DMS114 treated with DMSO at 0.1 percent for 48 hours (cell line): Measurements from ENCODE around the gene DRD3.
A peak's percentile ranks its signal among the peaks of the same experiment; 100 is the strongest.

Experiments
- DNase-seq: peaks from one replicate; lab custom pipeline; 2025; ENCODE audit not compliant: unreplicated experiment; lab: John Stamatoyannopoulos, UW

The DRD3 gene

GRCh38 chr3:114186501-114186900 is 7.6 kb upstream of the DRD3 start:
- DNase-seq = no peak

GRCh38 chr3:114179575-114179974 is 723 bp upstream of the DRD3 start:
- DNase-seq = peak; percentile 31

DNA sequence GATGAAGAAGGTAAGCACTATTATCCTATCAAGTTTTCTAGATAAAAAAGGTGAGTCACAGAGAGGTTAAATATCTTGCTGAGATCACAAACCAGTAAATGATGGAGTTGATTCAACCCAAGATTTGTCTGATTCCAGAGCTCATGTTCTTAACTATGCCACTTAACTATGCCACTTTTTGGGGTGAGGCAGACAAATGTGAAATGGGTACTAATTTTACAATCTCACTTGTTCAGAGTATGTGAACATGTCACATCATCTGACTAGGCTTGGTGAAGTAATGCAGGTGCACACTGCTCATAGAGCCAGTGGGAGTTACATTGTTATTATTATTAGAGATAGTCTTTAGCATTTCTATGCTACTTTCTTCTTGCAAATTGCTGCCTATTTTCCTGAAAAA is 2.0 kb downstream of the DRD3 start:
- no peak for DNase-seq

- no peak for DNase-seq
These were observed 2.4 kb downstream of the DRD3 start for GRCh38 chr3:114176487-114176886.

DNA sequence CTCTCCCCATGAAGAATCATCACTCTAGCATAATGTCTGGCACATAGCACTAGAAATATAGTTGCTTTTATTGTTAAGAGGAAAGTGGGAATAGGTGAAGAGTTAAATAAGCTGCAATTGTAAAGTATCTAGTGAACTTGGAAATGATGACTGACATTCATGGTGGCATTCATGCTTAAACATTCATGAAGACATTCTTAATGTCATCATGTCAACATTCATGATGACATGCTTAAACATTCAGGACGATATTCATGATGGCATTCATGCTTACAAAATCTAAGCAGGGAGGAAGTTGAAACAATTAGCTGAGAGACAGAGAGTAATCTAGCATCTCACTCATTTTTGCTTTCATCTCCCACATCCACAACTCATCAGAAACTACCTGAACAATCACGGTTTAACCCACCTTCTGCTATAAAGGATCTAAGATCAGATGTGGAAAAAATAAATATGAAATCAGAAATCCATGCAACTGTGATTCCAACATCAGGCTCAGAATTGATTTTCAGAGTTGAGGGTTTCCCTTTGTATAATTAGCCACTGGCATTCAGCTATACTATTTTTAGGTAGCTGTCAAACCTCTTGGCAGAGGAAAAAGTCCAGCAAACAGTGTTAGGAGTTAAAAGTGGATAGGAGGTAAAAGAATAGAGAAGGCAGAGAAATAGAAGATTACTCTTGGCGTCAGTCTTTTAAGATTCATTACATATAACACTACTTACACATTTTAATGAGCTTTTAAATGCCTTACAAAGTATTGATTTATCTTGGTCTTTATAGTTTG is 3.5 kb downstream of the DRD3 start:
- DNase-seq = no peak

DNA sequence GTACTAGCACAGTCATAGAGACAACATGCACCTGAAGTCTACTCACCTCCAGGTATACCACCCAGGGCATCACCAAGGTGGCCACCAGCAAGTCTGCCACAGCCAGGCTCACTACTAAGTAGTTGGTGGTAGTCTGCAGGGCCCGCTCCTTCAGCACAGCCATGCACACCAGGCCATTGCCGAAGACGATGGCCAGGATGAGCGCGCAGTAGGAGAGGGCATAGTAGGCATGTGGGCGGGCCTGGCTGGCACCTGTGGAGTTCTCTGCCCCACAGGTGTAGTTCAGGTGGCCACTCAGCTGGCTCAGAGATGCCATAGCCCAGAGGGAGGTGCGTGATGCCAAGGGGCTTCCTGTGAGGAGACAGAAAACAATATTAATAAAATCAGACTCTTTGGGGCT is 7.2 kb downstream of the DRD3 start:
- DNase-seq = no peak

- DNase-seq = no peak
These were observed 10.7 kb downstream of the DRD3 start for GRCh38 chr3:114168150-114168549.

DNA sequence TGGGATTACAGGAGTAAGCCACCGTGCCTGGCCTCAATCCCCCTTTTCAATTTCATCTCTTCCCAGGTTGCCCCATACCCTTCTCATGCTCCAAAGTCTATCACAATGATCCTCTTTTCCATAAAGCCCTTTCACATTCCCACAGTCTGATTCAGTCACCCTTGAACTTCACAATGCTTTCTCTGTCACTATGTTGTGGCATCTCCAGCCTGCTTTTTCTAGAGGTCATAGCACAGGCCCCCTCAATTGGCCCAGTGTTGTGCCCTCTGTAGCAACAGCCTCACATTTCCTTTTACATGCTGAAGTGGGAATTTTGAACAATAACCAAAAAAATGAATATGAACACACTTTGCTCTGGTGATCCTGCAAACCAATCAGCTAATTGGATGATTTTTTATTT is 21.5 kb downstream of the DRD3 start:
- DNase-seq = no peak

GRCh38 chr3:114155370-114155821 is 23.5 kb downstream of the DRD3 start:
- no peak for DNase-seq

DNA sequence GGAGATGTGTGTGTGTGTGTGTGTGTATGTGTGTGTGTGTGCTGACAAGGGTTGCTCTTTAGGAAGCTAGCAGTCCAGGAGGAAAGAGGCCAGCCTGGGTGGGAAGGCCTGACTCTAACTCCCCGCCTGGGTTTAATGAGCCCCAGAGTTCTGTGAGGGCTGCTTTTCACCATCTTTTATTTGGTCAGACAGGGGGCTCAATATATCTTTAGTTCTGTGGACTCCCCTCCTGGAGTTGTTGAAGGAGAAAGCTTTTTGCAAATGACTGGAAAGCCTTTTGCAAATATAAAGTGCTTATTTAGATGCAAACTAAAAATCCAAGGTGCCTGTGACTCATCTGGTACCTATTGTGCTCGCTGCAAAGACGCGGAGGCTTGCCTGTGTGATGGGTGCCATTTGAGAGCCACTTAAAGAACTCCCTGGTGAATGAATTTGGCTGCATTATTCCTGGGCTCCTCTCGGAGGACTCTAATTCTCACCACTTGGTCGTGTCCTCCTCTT is 24.5 kb downstream of the DRD3 start:
- no peak for DNase-seq

- DNase-seq = peak; percentile 45
These were observed 26.2 kb downstream of the DRD3 start for GRCh38 chr3:114152519-114153151.

- DNase-seq = no peak
These were observed 27.8 kb downstream of the DRD3 start for GRCh38 chr3:114151091-114151490.

DNA sequence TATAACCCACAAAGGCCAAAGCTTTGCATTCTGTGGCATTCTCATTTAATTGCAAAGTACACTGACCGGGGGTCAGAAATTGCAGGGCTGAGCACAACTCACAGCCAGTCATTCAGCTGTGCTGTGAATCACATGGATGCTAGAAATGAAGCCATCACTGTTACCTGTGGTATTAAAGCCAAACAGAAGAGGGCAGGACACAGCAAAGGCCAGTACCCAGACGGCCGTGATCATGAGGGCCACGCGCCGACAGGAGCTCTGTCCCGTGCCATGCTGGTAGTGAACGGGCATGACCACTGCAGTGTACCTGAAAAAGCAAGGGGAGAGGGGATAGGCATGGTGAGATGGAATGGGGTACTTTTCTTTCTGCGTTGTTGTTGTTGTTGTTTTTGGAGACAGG is 31.6 kb downstream of the DRD3 start:
- DNase-seq = no peak

DNA sequence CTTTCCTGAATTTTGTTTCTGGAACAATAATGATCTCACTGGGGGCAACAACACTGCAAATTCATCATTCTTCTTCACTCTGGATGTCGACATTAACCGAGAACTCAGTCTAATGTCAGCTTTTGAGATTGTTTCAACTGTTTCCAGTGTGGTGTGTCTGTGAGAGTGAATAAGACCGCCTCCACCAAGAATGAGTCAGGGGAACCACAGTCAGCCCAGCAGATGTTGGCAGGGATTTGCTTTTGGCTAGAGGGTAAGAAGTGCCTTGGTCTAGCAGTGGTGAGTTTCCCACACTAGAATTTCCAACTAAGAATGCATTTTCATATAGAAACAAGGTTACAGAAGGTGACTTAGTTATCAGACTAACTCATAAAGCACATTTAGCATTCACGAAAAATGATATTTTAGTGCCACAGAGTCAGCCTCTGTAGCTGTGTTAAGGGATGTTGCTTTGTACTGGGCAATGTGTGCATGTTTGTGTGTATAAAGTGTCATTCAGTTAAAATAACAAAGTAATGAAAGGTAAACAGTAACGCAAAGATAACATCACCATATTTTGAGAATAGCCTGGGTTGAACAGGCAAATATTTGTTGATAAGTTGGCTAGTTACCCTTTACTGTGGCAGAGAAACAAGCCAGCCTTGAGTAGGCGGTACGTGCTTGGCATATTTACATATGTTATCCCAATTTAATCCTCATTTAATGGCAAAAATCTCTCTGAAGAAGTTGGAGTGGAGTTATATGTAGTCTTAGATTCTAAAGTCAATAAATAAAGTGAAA is 33.8 kb downstream of the DRD3 start:
- DNase-seq = no peak

GRCh38 chr3:114143817-114144216 is 35.0 kb downstream of the DRD3 start:
- no peak for DNase-seq

DNA sequence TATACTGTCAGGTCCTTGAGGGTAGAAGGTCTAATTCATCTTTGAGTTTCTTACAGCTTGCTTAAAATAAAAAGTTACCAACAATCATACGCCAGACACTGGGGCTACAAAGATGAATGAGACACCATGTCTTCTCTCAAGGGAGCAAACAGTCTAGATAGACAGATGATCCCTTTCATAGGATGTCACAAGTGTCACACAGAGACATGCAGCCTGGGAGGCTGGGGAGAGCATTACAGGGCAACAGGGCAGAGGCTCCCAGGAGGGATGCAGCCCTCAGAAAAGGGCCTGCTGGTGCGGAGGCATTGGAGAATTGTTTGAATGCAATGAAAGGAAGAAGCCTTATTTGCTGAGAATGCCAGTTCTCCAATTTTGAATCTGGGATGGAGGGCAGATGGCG is 39.0 kb downstream of the DRD3 start:
- no peak for DNase-seq

DNA sequence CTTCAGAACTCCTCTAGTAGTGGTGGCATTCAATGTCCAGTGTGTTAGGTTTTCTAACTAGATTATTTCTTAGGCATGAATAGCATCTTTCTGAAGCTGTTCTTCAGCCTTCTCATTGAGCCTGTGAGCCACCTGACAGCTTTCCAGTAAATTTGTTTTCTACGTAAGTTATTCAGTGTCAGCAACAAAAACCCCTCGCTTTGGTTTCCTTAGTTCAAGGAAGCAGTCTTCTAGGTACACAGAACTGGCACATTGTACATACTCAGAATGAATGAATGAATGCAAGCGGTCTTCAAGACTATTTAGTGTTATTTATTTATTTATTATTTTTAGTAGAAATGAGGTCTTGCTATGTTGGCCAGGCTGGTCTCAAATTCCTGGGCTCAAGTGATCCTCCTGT is 44.9 kb downstream of the DRD3 start:
- DNase-seq = no peak

DNA sequence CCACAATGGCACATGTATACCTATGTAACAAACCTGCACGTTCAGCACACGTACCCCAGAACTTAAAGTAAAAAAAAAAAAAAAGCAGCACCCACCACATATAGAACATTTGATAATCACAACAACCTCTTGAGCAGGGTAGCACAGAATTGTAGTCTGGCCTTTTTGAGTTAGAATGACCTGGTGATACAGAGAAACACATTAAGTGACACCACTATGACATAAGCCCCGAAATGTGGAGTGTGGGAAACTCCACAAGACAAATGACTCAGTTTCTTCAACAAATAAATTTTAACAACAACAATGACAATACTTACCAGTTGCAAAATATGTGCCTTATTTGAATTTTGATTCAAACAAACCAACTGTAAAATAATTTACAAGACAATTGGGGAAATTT is 46.4 kb downstream of the DRD3 start:
- no peak for DNase-seq

GRCh38 chr3:114128826-114129225 is 50.0 kb downstream of the DRD3 start:
- no peak for DNase-seq

GRCh38 chr3:114128231-114128630 is 50.6 kb downstream of the DRD3 start:
- no peak for DNase-seq

- no peak for DNase-seq
These were observed 51.3 kb downstream of the DRD3 start for GRCh38 chr3:114127517-114127916.

DNA sequence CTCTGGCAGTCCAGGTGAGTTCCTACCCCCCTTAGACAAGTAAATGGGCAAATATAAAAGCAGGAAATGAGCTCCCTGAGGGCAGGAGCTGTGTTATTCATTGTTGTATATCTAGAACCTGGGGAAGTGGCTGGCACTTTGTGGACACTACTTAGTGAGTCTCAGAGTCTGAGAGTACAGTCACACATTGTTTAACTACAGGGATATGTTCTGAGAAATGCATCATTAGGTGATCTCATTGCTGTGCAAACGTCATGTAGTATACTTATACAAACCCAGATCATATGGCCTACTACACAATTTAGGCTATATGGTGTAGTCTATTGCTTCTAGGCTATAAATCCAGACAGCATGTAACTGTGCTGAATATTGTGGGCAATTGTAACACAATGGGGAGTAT is 52.4 kb downstream of the DRD3 start:
- DNase-seq = no peak
